ENCODE measurements around the gene ZNF512. TPM values are rescaled to one million over a fixed set of nuclear protein-coding genes. Genes with fewer than 3 reads are reported as not detected.

The ZNF512 gene
- total and polyA plus RNA-seq, 2 of the 13 experiments (the other 11 are each of a cell fraction or from before 2014, with no cell fraction given), result 29.8 to 31.0 TPM

GRCh38 chr2:27663285-27664153 lies 80.7 kb downstream of the ZNF512 start, which contains the start of the genes SLC4A1AP and SUPT7L (continued):
- TF ChIP-seq MAFF (IDR thresholded peaks at IDR 0.05; ENCODE audit: low read depth, low read length), result no peak
- TF ChIP-seq RARA (CRISPR knock-in tag; IDR thresholded peaks at IDR 0.05), result peak; percentile 22; the same call in 1 of the 2 replicates
- TF ChIP-seq ZFP36L2 (CRISPR knock-in tag; IDR thresholded peaks at IDR 0.05), result peak; percentile 93; the same call in 1 of the 2 replicates
- TF ChIP-seq SNRNP70 (IDR thresholded peaks at IDR 0.05; ENCODE audit: low read depth, low read length), result no peak
- peak; percentile 97 for TF ChIP-seq ZNF275 (CRISPR knock-in tag; IDR thresholded peaks at IDR 0.05; ENCODE audit: borderline replicate concordance)
- peak; percentile 91; the same call in 1 of the 2 replicates for TF ChIP-seq ISX (CRISPR knock-in tag; conservative IDR thresholded peaks at IDR 0.05)
- peak in 1 of 2 experiments; percentile 94; a peak in 2 of 4 replicates for TF ChIP-seq KLF16 (CRISPR knock-in tag; IDR thresholded peaks at IDR 0.05)
- no peak for TF ChIP-seq FLYWCH1 (CRISPR knock-in tag; IDR thresholded peaks at IDR 0.05)
- peak; percentile 47; the same call in 1 of the 2 replicates for TF ChIP-seq TMF1 (CRISPR knock-in tag; IDR thresholded peaks at IDR 0.05; ENCODE audit: low read depth)
- peak; percentile 79 for TF ChIP-seq ZBTB33 (CRISPR knock-in tag; IDR thresholded peaks at IDR 0.05)
- peak; percentile 29 for TF ChIP-seq CTCF (CRISPR knock-in tag; IDR thresholded peaks at IDR 0.05)
- no peak for TF ChIP-seq GPBP1L1 (CRISPR knock-in tag; IDR thresholded peaks at IDR 0.05)
- TF ChIP-seq ZNF281 (CRISPR knock-in tag; IDR thresholded peaks at IDR 0.05; ENCODE audit: borderline replicate concordance), result peak; percentile 61
- peak; percentile 99 for TF ChIP-seq DMAP1 (CRISPR knock-in tag; IDR thresholded peaks at IDR 0.05)
- 0 out of 2 replicates have a peak, but pooled peaks have one; percentile 49 for TF ChIP-seq SMAD9 (CRISPR knock-in tag; IDR thresholded peaks at IDR 0.05)
- TF ChIP-seq MBNL3 (CRISPR knock-in tag; conservative IDR thresholded peaks at IDR 0.05), result no peak
- TF ChIP-seq ZNF331 (CRISPR knock-in tag; IDR thresholded peaks at IDR 0.05), result peak; percentile 79
